ENCODE data around the gene AKAP12. TPM values are rescaled to one million over a fixed set of nuclear protein-coding genes. Genes with fewer than 3 reads are reported as not detected.
A peak's percentile ranks its signal among the peaks of the same experiment; 100 is the strongest.
"Not testable (repeated sequence)": the region's sequence is repeated elsewhere in the genome, so short reads cannot be mapped to it uniquely, and the experiment has no call there.

Gene AKAP12
- total RNA-seq, 1 experiment from 2014 or later, result 38.9 TPM

- no peak for DNase-seq (ENCODE audit: low read depth)
Observed at GRCh38 chr6:151349651-151350270, 110.0 kb downstream of the AKAP12 start.

- no peak for DNase-seq (ENCODE audit: low read depth)
Observed at GRCh38 chr6:151350442-151351145, 110.8 kb downstream of the AKAP12 start.

- DNase-seq (ENCODE audit: low read depth), result no peak
Observed at GRCh38 chr6:151351146-151351700, 111.5 kb downstream of the AKAP12 start.

DNA sequence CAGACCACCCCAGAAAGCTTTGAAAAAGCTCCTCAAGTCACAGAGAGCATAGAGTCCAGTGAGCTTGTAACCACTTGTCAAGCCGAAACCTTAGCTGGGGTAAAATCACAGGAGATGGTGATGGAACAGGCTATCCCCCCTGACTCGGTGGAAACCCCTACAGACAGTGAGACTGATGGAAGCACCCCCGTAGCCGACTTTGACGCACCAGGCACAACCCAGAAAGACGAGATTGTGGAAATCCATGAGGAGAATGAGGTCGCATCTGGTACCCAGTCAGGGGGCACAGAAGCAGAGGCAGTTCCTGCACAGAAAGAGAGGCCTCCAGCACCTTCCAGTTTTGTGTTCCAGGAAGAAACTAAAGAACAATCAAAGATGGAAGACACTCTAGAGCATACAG, 112.0 kb downstream of the AKAP12 start:
- no peak for DNase-seq (ENCODE audit: low read depth)

DNA sequence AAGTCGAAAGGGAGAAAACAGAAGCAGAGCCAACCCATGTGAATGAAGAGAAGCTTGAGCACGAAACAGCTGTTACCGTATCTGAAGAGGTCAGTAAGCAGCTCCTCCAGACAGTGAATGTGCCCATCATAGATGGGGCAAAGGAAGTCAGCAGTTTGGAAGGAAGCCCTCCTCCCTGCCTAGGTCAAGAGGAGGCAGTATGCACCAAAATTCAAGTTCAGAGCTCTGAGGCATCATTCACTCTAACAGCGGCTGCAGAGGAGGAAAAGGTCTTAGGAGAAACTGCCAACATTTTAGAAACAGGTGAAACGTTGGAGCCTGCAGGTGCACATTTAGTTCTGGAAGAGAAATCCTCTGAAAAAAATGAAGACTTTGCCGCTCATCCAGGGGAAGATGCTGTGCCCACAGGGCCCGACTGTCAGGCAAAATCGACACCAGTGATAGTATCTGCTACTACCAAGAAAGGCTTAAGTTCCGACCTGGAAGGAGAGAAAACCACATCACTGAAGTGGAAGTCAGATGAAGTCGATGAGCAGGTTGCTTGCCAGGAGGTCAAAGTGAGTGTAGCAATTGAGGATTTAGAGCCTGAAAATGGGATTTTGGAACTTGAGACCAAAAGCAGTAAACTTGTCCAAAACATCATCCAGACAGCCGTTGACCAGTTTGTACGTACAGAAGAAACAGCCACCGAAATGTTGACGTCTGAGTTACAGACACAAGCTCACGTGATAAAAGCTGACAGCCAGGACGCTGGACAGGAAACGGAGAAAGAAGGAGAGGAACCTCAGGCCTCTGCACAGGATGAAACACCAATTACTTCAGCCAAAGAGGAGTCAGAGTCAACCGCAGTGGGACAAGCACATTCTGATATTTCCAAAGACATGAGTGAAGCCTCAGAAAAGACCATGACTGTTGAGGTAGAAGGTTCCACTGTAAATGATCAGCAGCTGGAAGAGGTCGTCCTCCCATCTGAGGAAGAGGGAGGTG, 112.9 kb downstream of the AKAP12 start:
- DNase-seq (ENCODE audit: low read depth), result no peak

- no peak for DNase-seq (ENCODE audit: low read depth)
Observed at GRCh38 chr6:151353795-151354194, 114.0 kb downstream of the AKAP12 start.

- not testable (repeated sequence) for DNase-seq (ENCODE audit: low read depth)
Observed at GRCh38 chr6:151356983-151357382, 117.2 kb downstream of the AKAP12 start.

- peak; percentile 17 for DNase-seq (ENCODE audit: low read depth)
Observed at GRCh38 chr6:151357758-151358436, 118.1 kb downstream of the AKAP12 start.

- no peak for DNase-seq (ENCODE audit: low read depth)
Observed at GRCh38 chr6:151358475-151358874, 118.7 kb downstream of the AKAP12 start.

DNA sequence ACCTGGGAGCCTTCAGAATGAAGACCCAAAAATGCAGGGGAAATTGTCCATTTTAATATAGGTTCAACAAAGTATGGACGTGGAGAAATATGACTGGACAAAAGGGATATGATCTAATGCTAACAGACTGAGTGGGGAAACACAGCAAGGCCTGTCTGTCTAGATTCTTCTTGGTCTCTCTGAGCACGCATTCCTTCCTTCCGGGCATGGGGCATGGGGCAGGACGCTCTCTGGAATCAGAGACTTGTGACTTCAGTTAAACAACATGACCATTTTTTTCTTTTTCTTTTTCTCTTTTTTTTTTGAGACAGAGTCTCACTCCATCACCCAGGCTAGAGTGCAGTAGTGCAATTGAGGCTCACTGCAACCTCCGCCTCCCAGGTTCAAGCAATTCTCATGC, 119.7 kb downstream of the AKAP12 start:
- DNase-seq (ENCODE audit: low read depth), result no peak

DNA sequence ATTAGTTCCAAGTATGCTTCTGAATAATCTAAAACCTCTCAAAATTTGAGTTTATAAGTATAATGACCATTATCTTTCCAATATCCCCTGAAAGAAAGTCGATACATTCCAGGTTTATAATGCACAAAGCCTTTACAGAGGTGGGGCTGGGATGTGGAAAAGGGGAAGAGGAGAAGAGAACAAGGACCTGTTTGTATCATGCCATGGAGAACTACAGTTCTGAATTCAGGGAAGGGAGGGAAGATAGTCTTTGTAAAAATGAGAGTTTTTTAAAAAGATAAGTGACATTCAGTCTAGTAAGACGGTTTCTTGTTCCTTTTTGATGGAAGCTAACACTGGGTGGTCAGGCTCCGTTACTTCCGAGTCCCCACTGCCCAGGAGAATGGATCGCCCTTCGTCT, 125.5 kb downstream of the AKAP12 start:
- no peak for DNase-seq (ENCODE audit: low read depth)

- DNase-seq (ENCODE audit: low read depth), result no peak
Observed at GRCh38 chr6:151370509-151371078, 130.8 kb downstream of the AKAP12 start.

DNA sequence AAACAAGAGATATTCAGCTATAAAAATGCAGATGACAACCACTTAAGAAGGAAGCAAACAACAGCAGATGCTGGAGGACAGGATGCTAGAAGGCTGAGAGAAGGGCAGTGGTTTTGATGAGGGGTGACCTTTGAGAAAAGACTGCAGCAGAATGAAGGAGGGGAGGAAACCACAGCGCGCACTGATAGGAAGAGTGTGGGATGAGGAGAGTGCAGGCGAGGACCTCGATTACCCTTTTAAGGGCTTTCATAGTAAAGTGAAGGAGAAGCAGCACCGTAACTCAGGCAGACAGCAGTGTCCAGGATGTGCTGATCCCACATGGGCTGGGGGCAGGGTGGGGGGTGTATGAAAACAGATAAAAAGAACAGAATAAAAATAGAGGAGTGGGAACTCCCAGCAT, 132.4 kb downstream of the AKAP12 start:
- no peak for DNase-seq (ENCODE audit: low read depth)

GRCh38 chr6:151374036-151374683, 134.4 kb downstream of the AKAP12 start:
- DNase-seq (ENCODE audit: low read depth), result peak; percentile 29

GRCh38 chr6:151375833-151376232, 136.1 kb downstream of the AKAP12 start:
- DNase-seq (ENCODE audit: low read depth), result no peak

GRCh38 chr6:151376440-151376839, 136.7 kb downstream of the AKAP12 start:
- DNase-seq (ENCODE audit: low read depth), result peak; percentile 36

DNA sequence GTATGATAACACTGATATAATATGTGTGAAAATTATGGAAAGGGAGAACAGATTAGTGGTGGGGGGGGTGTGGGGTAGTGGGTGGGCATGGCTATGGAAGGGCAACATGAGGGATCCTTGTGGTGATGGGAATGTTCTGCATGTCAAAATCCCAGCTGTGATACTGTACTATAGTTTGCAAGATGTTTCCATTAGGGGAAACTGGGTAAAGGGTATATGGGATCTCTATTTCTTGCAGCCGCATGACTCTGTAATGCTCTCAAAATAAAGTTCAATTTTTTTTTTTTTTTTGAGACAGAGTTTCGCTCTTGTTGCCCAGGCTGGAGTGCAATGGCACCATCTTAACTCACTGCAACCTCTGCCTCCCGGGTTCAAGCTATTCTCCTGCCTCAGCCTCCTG, 137.3 kb downstream of the AKAP12 start:
- DNase-seq (ENCODE audit: low read depth), result no peak

- peak; percentile 65 for DNase-seq (ENCODE audit: low read depth)
Observed at GRCh38 chr6:151379933-151380847, 140.4 kb downstream of the AKAP12 start.

GRCh38 chr6:151380848-151381205, 141.1 kb downstream of the AKAP12 start:
- DNase-seq (ENCODE audit: low read depth), result no peak

GRCh38 chr6:151381722-151382121, 142.0 kb downstream of the AKAP12 start:
- no peak for DNase-seq (ENCODE audit: low read depth)

Measured in RPMI7951 (cell line).